Jurkat, Clone E6-1 (cell line): ENCODE results near the gene TMCC3.
A peak's percentile ranks its signal among the peaks of the same experiment; 100 is the strongest.

Experiments used
- DNase-seq: peaks from one replicate; pipeline ENCODE4 v3.0.0-alpha.2; 2011; ENCODE audit warnings: low read depth, low spot score
- H3K4me3 ChIP-seq: 2 replicates; pipeline ENCODE4 v1.5.1; 2011; ENCODE audit warnings: mild to moderate bottlenecking, low read length, control low read depth, moderate library complexity

The TMCC3 gene

GRCh38 chr12:94640134-94640928, 10.0 kb downstream of the TMCC3 start:
- H3K4me3 ChIP-seq: no peak overlapping the region
- DNase-seq: peak; percentile 90

DNA sequence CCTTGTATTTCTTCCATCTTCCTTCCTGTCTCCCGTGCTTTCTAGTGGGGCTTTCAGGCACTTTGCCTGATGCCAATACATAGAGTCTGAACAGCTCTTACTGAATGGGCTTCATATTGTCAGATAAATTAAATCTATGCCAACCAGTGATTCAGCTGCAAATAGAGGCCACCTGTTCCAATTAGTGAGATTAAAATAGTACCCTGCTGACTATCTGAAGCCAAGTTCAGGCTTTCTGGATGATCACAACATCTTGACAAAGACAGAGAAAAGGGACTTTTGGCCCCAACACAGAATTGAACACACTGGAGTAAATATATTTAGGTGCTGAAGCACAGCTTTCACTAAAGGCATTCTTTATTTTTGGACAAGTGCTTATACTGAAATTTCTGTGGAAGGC, 11.8 kb downstream of the TMCC3 start:
- H3K4me3 ChIP-seq: no peak overlapping the region
- DNase-seq: no peak

DNA sequence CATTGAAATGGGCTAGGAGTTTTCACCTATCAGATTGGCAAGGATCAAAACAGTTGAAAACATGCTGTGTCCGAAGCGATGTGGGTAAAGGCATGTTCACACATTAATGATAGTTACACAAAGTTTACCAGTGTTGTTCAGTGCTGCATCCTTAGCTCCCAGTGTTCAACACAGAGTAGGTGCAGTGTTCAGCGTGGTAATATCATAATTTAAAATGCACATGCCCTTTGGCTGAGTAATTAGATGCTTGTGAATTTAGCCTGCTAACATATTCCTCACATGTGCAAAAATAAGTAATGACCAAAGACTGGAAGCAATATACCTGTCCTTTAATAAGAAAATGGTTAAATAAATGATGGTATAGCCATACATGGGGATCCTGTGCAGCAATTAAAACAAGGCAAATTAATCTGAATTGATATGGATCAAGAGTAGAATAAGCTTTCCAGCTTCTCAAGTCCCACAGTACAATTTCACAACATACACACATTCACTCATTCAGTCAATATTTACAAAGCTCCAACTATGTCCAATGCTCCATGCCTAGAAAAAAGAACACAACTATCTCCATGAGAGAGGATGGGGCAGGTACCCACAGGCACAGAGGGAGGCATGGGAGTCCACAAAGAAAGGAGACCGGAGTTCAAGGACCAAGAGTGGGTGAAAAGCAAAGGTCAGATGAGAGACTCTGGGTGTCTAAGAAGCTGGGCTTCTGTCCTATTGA, 12.8 kb downstream of the TMCC3 start:
- DNase-seq: no peak
- H3K4me3 ChIP-seq: no peak overlapping the region

GRCh38 chr12:94636462-94637085, 13.8 kb downstream of the TMCC3 start:
- H3K4me3 ChIP-seq: no peak overlapping the region
- DNase-seq: no peak

DNA sequence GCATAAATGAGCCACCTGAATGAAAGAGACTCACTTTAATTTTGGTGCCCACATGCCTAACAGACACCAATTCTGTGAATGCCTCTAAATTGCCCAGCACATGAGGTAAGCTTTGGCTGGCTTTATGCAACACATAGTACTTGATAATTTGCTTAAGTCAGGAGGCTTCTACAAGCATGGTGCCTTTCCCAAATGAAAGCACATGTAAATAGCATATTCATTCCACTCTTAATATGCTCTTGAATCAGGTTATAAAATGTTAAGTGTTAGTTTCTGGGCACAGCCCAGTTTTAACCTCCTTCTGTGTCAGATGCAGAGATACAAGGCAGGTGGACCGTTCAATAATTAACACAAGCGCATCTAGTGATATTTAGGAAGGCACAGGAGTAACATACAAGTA, 15.6 kb downstream of the TMCC3 start:
- DNase-seq: no peak
- H3K4me3 ChIP-seq: no peak overlapping the region

DNA sequence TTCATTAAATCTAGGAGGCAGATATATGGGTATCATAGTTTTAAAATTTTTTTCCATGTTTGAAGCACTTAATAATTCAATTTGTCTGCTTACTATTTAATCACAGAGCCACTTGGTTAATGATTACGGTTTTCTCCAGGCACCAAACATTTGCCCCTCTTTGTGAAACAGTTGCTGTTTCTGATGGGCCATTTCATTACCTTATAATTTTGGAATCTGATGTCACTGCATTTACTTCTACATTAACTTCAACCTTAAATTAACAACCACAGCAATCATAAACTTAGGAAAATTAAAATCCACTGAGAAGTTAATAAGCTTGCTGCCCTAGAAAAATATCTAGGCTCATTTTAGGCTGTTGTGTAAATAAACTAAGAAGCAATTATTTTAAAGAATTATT, 17.0 kb downstream of the TMCC3 start:
- no peak for DNase-seq
- H3K4me3 ChIP-seq: no peak overlapping the region

GRCh38 chr12:94631058-94631457, 19.3 kb downstream of the TMCC3 start:
- no peak overlapping the region for H3K4me3 ChIP-seq
- no peak for DNase-seq

DNA sequence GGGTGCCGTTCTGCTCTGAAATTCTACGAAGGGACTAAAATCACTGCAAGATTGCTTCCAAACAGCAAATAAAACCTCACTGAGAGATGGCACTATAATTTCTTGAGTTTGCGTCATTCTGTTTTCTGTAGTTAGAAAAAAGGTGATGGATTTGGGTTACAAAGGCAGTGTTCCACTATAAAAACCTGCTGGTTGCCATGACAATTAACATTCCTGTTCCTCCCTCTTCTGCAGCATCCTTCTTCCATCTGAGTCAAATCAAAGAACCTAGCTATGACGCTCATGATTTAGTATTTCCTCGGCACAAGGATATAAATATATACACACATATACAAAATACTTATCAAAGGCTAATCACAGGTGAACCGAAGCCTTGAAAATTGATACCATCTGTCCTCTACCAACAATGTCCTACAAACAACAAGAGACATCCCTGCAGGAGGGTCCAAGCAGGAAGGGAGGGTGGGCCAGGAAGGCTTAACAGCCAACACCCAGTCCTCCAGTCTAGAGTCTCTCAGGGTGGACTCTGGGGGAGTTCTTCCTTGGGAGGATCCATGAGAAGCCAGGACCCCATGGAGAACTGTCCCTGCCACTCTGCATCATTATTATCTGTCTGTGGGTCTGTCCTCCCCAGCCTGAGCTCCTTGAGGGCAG, 21.4 kb downstream of the TMCC3 start:
- DNase-seq: no peak
- no peak overlapping the region for H3K4me3 ChIP-seq

DNA sequence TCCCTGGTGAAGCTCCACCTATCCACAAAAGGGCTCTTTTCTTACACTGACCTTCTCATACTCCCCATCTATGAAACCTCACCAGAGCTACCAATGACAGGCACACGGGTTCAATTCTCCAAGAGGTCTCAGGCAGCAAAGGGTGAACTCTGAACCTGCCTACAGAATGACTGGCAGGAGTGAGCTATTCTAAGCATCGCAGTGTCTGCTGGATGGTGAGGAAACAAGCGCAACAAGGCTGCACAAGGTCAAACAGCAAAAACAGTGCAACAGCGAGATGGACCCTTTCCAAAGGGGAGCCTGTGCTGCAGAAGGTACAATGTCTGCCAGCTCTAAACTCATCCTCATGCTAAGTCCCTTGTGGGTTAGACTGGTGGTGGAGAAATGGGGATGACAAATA, 22.0 kb downstream of the TMCC3 start:
- DNase-seq: no peak
- no peak overlapping the region for H3K4me3 ChIP-seq

DNA sequence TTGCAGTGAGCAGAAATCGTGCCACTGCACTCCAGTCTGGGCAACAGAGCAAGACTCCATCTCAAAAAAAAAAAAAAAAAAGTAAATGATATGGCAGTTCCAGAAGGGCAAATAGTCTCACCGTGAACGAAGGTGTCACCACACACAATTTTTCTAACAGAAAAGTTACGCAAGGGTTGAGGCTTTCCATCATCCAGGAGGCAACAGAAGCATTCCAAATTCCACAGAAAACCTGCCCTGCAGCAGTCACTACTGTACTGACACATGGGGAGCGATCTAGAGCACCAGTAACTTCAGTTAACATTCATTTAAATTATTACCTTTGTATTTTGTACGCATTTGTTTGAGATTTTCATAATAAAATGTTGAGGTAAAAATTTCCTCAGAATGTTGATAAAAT, 24.8 kb downstream of the TMCC3 start:
- no peak for DNase-seq

DNA sequence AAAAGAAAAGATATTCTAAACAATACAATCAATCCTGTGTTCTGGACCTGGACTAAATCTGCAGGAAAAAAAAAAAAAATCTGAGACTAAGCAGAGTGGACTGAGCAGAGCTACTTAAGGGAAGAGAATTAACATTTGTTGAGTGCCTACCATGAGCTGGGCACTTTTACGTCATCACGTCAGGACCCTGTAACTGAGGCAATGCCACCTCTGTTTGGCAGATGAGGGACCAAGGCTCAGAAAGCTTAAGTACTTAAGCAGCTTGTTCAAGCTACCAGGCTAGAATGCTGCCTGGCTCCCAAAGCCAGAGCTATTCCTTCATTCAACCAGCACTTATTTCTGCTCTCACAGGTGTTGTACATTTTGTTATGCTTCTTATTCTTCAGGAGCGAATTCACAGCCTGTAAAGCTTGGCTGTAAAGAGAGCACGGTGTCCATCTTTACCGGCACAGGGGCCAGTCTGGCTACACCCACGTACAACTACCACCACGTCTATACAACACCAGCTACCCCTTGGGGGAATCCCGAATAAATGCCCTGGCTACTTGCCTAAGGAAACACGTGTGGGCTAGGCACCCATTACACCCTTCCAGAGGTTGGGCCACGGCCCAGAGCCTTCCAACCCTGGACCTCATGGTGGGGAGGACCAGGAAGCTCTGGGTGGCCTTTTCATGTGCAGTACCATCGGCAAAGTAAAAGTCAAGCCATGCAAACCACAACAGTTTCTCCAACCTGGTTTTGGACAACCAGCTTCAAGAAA, 27.0 kb downstream of the TMCC3 start:
- no peak overlapping the region for H3K4me3 ChIP-seq
- no peak for DNase-seq

More for the DNA sequence above, 24.8 kb downstream of the TMCC3 start:
- H3K4me3 ChIP-seq: no peak overlapping the region

GRCh38 chr12:94622475-94622874, 27.9 kb downstream of the TMCC3 start:
- no peak overlapping the region for H3K4me3 ChIP-seq
- no peak for DNase-seq

DNA sequence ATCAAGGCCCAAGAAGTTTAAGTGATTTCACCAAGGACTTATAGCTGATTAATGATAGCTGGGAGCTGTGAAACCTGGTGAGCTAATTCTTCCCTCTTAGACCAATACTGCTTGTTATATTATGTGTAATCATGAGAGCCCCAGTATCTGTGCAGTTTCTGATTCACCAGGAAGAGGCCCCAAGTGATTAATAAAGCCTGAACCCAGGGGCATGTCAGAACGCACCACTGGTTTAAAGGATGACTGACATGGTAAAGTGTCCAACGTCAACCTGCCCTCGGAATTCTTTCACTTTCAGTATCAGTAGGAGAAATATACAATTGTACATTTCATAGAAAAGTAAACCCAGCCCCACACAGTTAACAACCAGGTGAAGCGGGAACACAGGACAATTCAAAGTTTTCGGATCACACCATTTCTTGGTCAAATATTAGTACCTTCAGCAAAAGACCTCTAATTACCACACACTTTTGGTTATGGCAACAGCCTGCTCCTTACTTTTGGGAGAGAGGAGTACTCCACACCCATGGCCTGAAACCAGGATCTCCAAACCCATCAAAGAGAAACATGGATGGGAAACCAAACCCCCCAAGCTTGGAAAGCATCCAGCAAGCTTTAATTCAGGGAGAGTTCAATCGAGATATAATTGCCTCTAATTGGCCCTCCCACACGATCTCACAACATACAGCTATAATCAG, 28.5 kb downstream of the TMCC3 start:
- DNase-seq: no peak

GRCh38 chr12:94620621-94621020, 29.7 kb downstream of the TMCC3 start:
- H3K4me3 ChIP-seq: no peak overlapping the region
- no peak for DNase-seq

More for the DNA sequence above, 28.5 kb downstream of the TMCC3 start:
- no peak overlapping the region for H3K4me3 ChIP-seq

GRCh38 chr12:94618995-94619695, 31.2 kb downstream of the TMCC3 start:
- no peak for DNase-seq
- no peak overlapping the region for H3K4me3 ChIP-seq

DNA sequence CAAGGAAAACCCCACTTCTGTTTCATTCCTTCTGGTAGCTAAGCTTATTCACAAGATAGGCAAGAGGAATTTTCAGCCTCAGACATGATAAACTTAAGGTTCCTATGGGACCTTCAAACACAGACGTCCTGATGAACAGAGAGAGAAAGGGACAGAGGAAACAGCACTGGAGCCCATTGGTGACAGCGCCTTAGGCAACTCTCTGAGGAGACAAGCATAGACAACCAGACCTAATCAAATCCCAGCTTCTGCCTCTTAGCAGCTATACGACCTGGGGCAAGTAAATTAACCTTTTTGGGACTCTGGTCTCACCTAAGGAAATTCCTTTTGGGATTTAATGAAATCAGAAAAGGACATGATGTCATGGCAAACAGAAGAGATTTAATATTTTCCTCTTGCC, 33.3 kb downstream of the TMCC3 start:
- DNase-seq: no peak
- no peak overlapping the region for H3K4me3 ChIP-seq

DNA sequence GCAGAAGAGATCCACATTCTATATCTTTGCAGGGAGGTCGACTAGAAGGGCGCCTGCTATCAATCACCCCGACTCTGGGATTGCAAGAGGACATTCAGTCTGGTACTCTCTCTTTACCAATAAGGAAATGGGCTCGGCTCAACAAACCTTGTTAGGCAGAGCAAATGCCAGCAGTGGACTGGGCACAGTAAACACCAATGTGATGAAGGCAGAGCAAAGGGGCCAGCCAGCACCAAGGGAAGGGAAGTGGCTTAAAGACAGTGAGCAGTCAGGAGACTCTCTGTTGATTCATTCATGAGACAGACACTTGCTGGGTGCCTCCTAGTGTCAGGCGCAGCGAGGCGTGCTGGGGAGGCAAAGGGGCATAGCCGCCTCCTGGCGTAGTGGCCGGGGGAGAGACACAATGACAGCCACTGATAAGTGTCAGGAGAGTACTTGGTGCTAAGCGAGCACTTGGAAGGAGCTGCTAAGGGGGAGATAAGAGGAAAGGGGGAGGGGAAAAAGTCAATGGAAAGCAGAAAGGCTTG, 34.1 kb downstream of the TMCC3 start:
- DNase-seq: no peak
- no peak overlapping the region for H3K4me3 ChIP-seq
